Cardiac muscle cell (in vitro differentiated cells and primary cell): ENCODE results near the gene EN2. TPM values are rescaled to one million over a fixed set of nuclear protein-coding genes. Genes with fewer than 3 reads are reported as not detected.
A peak's percentile ranks its signal among the peaks of the same experiment; 100 is the strongest.

Source experiments
- DNase-seq, 2 donors: peaks; one replicate each; pipeline versions ENCODE4 v3.0.0 to v3.0.0-alpha.2; 2010 to 2017; ENCODE audit warnings: low read depth in 1 of 2, low spot score in 1 of 2
- H3K27ac ChIP-seq: fragments of 200-600 bp; sonication (generic); 2 replicates; pipeline ENCODE4 v1.5.1; 2016
- H3K27me3 ChIP-seq: fragments of 200-600 bp; sonication (generic); 2 replicates; pipeline ENCODE4 v1.6.0; 2016; ENCODE audit warnings: control low read depth
- H3K36me3 ChIP-seq: fragments of 200-600 bp; sonication (generic); 2 replicates; pipeline ENCODE4 v1.5.1; 2016; ENCODE audit warnings: control low read depth
- H3K4me1 ChIP-seq: fragments of 200-600 bp; sonication (generic); 2 replicates; pipeline ENCODE4 v1.8.1; 2017; ENCODE audit warnings: low read depth, mild to moderate bottlenecking, mixed run types
- H3K4me3 ChIP-seq: fragments of 200-600 bp; sonication (generic); 2 replicates; pipeline ENCODE4 v1.5.1; 2016; ENCODE audit warnings: mild to moderate bottlenecking
- H3K9me3 ChIP-seq: fragments of 200-600 bp; sonication (generic); 2 replicates; pipeline ENCODE4 v1.5.1; 2017; ENCODE audit warnings: low read depth, mild to moderate bottlenecking, control low read depth
- polyA plus RNA-seq: library from polyadenylated mRNA; unstranded; fragments of >200 nt; fragmentation: Nextera tagmentation; extraction: Ambion mirVana; gene quantifications from 2 replicates; pipeline ENCODE4 v1.2.1, GENCODE V29; 2016
- total RNA-seq: library from RNA; depleted of rRNA; stranded (reverse); fragments of >200 nt; gene quantifications from 2 replicates; pipeline ENCODE4 v1.2.3, GENCODE V29; 2016
- TF ChIP-seq, protein P1 (sequence below): IDR thresholded peaks from 2 replicates; pipeline ENCODE4 v1.5.1; 2012; ENCODE audit warnings: low read depth, mild to moderate bottlenecking, low read length

Gene EN2
- total and polyA plus RNA-seq, 2 experiments from 2014 or later = not detected

GRCh38 chr7:155466142-155466813 is 8.3 kb downstream of the EN2 start:
- DNase-seq = peak in 1 of 2 donors; percentile 32
- peak overlapping the region; percentile 11 for H3K4me3 ChIP-seq

DNA sequence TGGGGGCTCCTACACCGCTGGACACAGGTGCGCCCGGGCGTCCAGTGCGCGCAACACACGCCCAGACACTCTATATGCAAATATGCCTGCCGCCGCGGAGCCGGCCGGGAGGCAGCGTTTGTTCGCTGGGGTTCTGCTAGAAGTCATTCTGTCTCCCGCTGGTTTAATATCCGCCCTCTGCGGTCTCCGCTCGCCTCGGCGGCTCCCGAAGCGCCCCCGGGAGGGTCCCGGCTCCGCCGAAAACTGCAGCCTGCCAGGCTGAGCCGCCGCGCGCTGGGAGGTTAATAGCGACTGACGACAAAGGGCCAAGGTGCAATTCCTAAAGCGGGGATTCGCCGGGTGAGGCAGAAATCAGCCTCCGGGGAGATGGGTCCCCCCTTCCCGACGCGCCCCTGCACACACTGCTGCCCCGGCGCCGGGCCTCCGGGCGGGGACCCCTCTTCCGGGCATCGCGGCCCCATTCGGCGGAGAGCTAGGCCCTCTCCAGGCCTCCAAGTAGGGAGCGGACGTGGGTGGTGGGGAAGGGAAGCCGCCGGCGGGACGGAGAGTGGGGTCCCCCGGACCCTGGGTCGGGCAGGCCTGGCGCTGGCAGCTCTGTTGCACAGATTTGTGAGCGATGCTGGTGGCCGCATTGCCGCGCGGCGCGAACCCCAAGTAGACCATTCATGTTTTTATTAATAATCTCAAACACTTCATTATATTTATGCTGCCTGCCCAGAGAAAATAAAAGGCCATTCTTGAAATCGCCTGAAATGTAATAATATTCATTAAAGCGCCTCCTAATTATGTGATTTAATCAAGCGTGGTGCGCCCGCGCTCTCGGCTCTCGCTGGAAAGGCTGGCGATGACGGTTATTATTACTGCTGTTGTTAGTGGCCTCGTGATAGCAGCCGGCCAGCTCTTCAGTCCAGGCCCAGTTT is 9.1 kb downstream of the EN2 start:
- TF ChIP-seq, protein P1, sequence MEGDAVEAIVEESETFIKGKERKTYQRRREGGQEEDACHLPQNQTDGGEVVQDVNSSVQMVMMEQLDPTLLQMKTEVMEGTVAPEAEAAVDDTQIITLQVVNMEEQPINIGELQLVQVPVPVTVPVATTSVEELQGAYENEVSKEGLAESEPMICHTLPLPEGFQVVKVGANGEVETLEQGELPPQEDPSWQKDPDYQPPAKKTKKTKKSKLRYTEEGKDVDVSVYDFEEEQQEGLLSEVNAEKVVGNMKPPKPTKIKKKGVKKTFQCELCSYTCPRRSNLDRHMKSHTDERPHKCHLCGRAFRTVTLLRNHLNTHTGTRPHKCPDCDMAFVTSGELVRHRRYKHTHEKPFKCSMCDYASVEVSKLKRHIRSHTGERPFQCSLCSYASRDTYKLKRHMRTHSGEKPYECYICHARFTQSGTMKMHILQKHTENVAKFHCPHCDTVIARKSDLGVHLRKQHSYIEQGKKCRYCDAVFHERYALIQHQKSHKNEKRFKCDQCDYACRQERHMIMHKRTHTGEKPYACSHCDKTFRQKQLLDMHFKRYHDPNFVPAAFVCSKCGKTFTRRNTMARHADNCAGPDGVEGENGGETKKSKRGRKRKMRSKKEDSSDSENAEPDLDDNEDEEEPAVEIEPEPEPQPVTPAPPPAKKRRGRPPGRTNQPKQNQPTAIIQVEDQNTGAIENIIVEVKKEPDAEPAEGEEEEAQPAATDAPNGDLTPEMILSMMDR = no peak
- peak in 1 of 2 donors; percentile 70 for DNase-seq
- H3K4me3 ChIP-seq = peak overlapping the region; percentile 11
- H3K27me3 ChIP-seq = peaks cover 100% of the 10 kb centered on the region
- peaks cover 8% of the 10 kb centered on the region for H3K4me1 ChIP-seq
- no peak overlapping the region for H3K27ac ChIP-seq
- H3K36me3 ChIP-seq = no peaks in the 10 kb centered on the region
- no peaks in the 10 kb centered on the region for H3K9me3 ChIP-seq

More at GRCh38 chr7:155466142-155466813, 8.3 kb downstream of the EN2 start:
- TF ChIP-seq, protein P1 = no peak
- Histone ChIP-seq H3K27ac (no peak overlapping the region), H3K9me3 (no peaks in the 10 kb centered on the region), H3K4me1 (peaks cover 8% of the 10 kb centered on the region), H3K27me3 (peaks cover 100% of the 10 kb centered on the region), H3K36me3 (no peaks in the 10 kb centered on the region)

GRCh38 chr7:155467846-155468784 is 10.2 kb downstream of the EN2 start:
- TF ChIP-seq, protein P1 = no peak
- H3K9me3 ChIP-seq = no peaks in the 10 kb centered on the region
- DNase-seq = no peak
- H3K4me1 ChIP-seq = peaks cover 13% of the 10 kb centered on the region
- no peak overlapping the region for H3K27ac ChIP-seq
- H3K4me3 ChIP-seq = no peak overlapping the region
- H3K27me3 ChIP-seq = peaks cover 100% of the 10 kb centered on the region
- H3K36me3 ChIP-seq = no peaks in the 10 kb centered on the region

GRCh38 chr7:155468785-155469148 is 10.8 kb downstream of the EN2 start:
- no peak overlapping the region for H3K27ac ChIP-seq
- peaks cover 100% of the 10 kb centered on the region for H3K27me3 ChIP-seq
- DNase-seq = no peak
- H3K9me3 ChIP-seq = no peaks in the 10 kb centered on the region
- no peaks in the 10 kb centered on the region for H3K36me3 ChIP-seq
- no peak overlapping the region for H3K4me3 ChIP-seq
- peaks cover 13% of the 10 kb centered on the region for H3K4me1 ChIP-seq
- TF ChIP-seq, protein P1 = no peak
